Parathyroid adenoma (tissue), 2 donors: ENCODE measurements around the gene PBX1.

Experiments used
- H2AFZ ChIP-seq: fragments of 300-600 bp; sonication (generic); one replicate; pipeline ENCODE4 v1.7.0; 2017; ENCODE audit warnings: antibody characterized with exemption, mild to moderate bottlenecking
- H3K27ac ChIP-seq: fragments of 300-600 bp; sonication (generic); one replicate; pipeline ENCODE4 v1.7.0; 2017
- H3K27me3 ChIP-seq: fragments of 300-600 bp; sonication (generic); one replicate; pipeline ENCODE4 v1.7.0; 2017; ENCODE audit warnings: low read length; ENCODE audit not compliant: control insufficient read depth, insufficient read depth
- H3K36me3 ChIP-seq: fragments of 300-600 bp; sonication (generic); one replicate; pipeline ENCODE4 v1.7.0; 2017; ENCODE audit warnings: low read length; ENCODE audit not compliant: control insufficient read depth, insufficient read depth
- H3K4me1 ChIP-seq: fragments of 300-600 bp; sonication (generic); one replicate; pipeline ENCODE4 v1.7.0; 2017; ENCODE audit warnings: control low read depth
- H3K4me2 ChIP-seq: fragments of 300-600 bp; sonication (generic); one replicate; pipeline ENCODE4 v1.7.0; 2017; ENCODE audit warnings: low read length
- H3K4me3 ChIP-seq: fragments of 300-600 bp; sonication (generic); one replicate; pipeline ENCODE4 v1.7.0; 2017; ENCODE audit warnings: low read depth, low read length
- H3K79me2 ChIP-seq: fragments of 300-600 bp; sonication (generic); one replicate; pipeline ENCODE4 v1.7.0; 2017; ENCODE audit warnings: control low read depth
- H3K9ac ChIP-seq: fragments of 300-600 bp; sonication (generic); one replicate; pipeline ENCODE4 v1.7.0; 2017; ENCODE audit warnings: mild to moderate bottlenecking
- H3K9me3 ChIP-seq: fragments of 300-600 bp; sonication (generic); one replicate; pipeline ENCODE4 v1.7.0; 2017; ENCODE audit warnings: low read length; ENCODE audit not compliant: control insufficient read depth
- TF ChIP-seq, protein P1 (sequence below): fragments of 300-600 bp; sonication (generic); IDR thresholded peaks from one replicate; pipeline ENCODE4 v1.7.0; 2017; ENCODE audit warnings: antibody characterized with exemption, mild to moderate bottlenecking
- donor health status: primary hyperparathyroidism.

PBX1 gene

DNA sequence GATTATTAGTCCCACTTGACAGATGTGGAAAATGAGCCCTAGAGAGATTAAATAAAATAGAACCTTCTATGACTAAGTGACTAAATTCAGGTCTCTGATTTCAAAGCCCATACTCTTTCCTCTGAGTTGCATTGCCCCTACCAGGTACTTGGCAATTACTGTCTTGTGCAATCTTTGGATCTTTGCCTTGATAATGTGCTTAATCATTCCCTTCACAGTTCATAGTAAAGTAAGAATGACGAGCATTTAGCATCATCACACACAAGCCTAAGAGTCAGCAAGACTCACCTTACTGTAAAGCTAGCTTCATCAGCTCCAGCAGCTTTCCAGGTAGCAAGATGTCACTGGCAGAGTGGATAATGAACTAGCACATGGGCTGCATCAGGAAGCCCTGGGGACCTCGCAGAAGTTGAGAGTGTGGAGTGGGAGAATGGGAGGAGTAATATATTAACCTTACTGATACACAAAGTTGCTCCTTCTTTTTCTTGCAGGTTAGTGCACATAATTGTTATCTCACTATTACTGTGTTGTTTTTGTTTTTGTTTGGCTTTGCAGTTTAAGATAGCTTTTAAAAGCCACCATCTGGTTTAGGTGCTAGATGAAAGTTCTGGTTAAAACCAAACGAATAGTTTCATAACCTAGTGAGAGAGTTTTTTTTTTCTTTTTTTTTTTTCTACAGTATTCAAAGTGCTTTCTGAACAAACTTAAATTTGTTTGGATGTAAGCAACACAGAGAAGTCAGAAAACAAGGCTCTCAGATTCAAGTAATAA is 71.8 kb downstream of the PBX1 start:
- Histone ChIP-seq H2AFZ (no peak overlapping the region), H3K27me3 (no peaks in the 10 kb centered on the region), H3K36me3 (no peaks in the 10 kb centered on the region), H3K4me3 (no peak overlapping the region), H3K9me3 (no peaks in the 10 kb centered on the region), H3K27ac (no peak overlapping the region), H3K9ac (no peak overlapping the region), H3K79me2 (peaks cover 6% of the 10 kb centered on the region), H3K4me1 (peaks cover 5% of the 10 kb centered on the region), H3K4me2 (no peak overlapping the region)
- TF ChIP-seq, protein P1, sequence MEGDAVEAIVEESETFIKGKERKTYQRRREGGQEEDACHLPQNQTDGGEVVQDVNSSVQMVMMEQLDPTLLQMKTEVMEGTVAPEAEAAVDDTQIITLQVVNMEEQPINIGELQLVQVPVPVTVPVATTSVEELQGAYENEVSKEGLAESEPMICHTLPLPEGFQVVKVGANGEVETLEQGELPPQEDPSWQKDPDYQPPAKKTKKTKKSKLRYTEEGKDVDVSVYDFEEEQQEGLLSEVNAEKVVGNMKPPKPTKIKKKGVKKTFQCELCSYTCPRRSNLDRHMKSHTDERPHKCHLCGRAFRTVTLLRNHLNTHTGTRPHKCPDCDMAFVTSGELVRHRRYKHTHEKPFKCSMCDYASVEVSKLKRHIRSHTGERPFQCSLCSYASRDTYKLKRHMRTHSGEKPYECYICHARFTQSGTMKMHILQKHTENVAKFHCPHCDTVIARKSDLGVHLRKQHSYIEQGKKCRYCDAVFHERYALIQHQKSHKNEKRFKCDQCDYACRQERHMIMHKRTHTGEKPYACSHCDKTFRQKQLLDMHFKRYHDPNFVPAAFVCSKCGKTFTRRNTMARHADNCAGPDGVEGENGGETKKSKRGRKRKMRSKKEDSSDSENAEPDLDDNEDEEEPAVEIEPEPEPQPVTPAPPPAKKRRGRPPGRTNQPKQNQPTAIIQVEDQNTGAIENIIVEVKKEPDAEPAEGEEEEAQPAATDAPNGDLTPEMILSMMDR, result no peak

DNA sequence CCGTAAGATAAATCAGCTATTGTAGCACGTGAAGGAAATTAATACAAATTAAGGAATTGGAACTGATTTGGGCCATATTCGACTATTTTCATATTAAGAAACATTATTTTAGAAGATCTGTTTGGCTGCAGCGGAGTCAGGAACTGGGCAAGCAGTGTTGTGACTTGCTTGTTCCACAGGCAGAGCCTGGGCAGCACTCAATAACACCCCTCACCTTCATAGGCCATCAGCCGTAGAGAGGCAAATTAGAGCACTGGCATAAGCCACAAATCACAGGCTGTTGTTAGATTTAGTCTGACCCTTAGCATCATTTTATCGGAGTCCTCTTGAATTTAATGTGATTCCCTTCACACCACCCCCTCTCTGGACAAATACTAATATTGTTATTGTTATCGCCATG is 72.8 kb downstream of the PBX1 start:
- no peak overlapping the region for H2AFZ ChIP-seq
- no peaks in the 10 kb centered on the region for H3K27me3 ChIP-seq
- H3K4me2 ChIP-seq, result no peak overlapping the region
- H3K36me3 ChIP-seq, result no peaks in the 10 kb centered on the region
- peaks cover 6% of the 10 kb centered on the region for H3K79me2 ChIP-seq
- TF ChIP-seq, protein P1, result no peak
- H3K9me3 ChIP-seq, result no peaks in the 10 kb centered on the region
- H3K4me1 ChIP-seq, result peaks cover 9% of the 10 kb centered on the region
- H3K27ac ChIP-seq, result no peak overlapping the region
- H3K9ac ChIP-seq, result no peak overlapping the region
- H3K4me3 ChIP-seq, result no peak overlapping the region

DNA sequence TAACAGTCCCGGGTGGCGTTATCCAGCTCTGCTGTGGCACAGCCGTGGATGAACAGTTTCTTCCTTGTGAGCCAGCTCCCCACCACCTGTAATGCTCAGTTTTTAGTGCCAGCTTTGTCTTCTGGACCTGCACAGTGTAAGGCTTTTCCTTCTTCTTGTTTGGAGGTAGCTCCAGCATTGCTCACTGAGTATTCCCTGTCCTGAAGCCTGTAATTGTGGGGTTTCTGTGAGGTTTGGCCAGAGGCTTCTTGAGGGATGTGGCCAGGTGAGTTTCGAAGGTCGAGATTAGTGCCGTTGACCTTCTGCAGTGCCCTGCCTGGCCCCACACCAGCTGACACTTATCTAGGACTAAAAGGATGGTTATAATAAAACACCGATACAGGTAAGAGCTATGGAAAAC is 75.0 kb downstream of the PBX1 start:
- Histone ChIP-seq H3K9ac (no peak overlapping the region), H3K9me3 (no peaks in the 10 kb centered on the region), H3K27ac (no peak overlapping the region), H3K4me3 (no peak overlapping the region), H3K27me3 (no peaks in the 10 kb centered on the region), H3K79me2 (peaks cover 3% of the 10 kb centered on the region), H2AFZ (no peak overlapping the region), H3K4me1 (peaks cover 12% of the 10 kb centered on the region), H3K36me3 (no peaks in the 10 kb centered on the region), H3K4me2 (no peak overlapping the region)
- TF ChIP-seq, protein P1, result no peak

DNA sequence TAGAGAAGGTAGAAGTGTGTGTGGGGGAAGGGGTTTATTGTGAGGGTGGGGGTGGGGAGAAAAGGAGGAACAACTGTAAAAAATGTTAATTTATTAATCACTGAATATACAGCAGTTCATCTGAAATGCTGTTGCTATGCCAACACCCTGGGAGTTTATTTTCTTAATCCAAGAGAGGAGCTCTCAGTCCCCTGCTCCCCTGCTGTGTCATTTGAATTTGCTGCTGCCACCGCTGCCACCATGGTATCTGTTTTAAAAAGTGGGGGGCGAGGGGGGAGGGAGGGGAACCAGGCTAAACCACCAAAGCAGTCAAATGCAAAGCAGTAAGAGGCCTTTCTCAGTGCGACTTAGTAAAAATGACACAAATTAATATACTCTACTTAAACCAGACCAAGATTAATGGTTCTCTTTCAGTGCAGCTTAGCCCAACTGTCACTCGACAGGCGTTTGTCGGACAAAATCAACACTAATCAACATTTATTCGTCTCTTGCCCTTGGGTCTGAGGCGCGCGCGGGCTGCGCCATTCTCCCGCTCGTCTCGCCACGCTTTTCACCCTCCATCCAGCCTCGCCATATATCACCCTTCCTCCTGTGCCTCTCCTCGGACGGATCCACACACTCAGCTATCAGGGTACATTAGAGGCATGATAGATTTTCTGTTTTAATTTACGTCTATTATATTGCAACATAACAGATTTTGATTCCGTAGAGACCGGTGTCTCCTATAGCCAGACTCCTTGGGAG is 76.2 kb downstream of the PBX1 start:
- Histone ChIP-seq H3K27ac (no peak overlapping the region), H3K9ac (no peak overlapping the region), H3K27me3 (no peaks in the 10 kb centered on the region), H2AFZ (no peak overlapping the region), H3K9me3 (no peaks in the 10 kb centered on the region), H3K4me1 (peaks cover 12% of the 10 kb centered on the region), H3K79me2 (peaks cover 3% of the 10 kb centered on the region), H3K4me2 (no peak overlapping the region), H3K36me3 (no peaks in the 10 kb centered on the region), H3K4me3 (no peak overlapping the region)
- TF ChIP-seq, protein P1, result no peak
